H54 (cell line): ENCODE measurements around the gene SNX33.
A peak's percentile ranks its signal among the peaks of the same experiment; 100 is the strongest.
"Not testable (repeated sequence)": the region's sequence is repeated elsewhere in the genome, so short reads cannot be mapped to it uniquely, and the experiment has no call there.

Experiments
- DNase-seq: peaks from one replicate; pipeline ENCODE4 v3.0.0; 2011; ENCODE audit warnings: low spot score, mixed read lengths; ENCODE audit not compliant: insufficient read length
- FAIRE-seq: peaks from 3 replicates; lab custom pipeline; 2011; peaks lifted over from hg19 to GRCh38; lab: Jason Lieb, UNC
- POLR2A ChIP-seq: IDR thresholded peaks from 2 replicates; pipeline ENCODE4 v1.6.1; 2011; ENCODE audit warnings: low read depth, mild to moderate bottlenecking, low read length

The SNX33 gene

DNA sequence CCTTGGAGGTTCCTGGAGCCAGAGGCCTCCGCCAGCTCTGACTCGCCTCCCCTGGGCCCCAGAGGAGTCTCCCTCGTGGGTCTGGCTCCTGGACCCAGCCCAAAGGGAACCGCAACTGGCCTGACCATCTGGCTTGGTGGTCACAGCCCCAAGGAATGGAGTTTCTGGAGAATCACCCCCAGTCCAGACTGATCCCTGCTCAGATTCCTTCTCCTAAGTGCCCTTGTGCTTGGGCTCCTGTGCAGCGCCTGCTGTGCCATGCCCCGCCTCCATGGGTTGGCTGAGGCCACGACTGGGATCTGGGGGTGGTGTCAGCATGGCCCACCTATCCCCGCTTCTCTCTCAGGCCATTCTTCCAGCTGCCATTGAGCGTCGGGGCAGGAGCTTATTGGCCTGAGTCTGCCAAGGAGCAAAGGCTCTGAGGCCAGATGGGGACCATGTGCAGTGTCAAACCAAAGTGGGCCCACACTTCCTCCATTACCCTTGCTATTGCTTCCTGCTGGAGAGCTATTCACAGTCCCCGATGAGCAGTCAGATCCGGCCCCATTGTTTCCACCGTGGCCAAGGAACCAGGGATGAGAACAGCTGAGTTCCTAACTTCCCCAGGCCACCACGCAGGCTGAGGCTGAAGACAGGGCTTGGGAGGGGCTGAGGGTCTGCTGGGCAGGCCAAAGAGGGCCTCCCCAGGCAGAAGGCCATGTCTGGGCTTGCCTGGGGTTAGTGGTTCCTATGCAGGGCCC, 46.0 kb downstream of the SNX33 start:
- DNase-seq, result no peak
- FAIRE-seq, result no peak
- TF ChIP-seq POLR2A, result no peak

DNA sequence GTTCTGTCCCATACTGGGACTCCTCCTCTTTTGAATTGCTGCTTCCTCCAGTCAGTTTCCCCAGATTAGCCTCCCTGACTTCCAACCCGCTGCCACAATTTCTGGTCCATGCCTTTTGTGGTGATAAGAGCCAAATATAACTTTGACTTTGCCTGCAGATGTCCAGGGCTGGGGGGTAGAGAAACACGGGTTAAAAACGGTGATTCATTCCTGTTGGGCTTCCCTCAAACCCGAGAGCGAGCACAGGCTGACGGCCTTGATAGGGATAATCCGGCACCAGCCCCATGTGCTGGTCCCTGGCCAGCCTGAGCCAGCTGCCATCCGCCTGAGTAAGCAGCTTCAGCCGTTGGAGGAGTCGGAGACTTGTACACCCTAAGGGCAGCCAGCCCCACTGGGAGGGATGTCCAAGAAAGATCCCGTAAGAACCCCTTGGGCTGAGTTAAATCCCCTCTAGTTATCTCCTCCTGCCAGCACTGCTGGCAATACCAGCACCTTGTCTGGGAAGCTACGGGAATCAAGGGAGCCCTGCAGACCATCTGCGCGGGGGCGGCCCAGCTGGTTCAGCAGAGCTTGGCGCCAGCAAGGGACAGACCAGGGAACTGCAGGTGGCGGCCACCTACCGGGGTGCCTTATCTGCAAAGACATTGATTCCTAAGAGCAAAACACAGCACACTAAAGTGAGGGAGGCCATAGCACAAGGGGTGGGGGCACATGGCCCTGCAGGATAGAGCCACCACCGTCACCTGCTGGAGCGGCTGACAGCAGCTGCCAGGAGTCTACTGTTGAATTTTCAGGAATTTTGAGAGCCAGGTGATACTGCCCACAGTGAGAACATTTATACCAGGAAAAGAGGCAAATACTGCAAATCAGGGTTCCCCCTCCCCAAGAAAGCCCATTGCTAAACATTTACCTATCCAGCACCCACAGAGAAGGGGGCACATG, 46.8 kb downstream of the SNX33 start:
- TF ChIP-seq POLR2A, result no peak
- DNase-seq (peak; percentile 80), FAIRE-seq (no peak)

DNA sequence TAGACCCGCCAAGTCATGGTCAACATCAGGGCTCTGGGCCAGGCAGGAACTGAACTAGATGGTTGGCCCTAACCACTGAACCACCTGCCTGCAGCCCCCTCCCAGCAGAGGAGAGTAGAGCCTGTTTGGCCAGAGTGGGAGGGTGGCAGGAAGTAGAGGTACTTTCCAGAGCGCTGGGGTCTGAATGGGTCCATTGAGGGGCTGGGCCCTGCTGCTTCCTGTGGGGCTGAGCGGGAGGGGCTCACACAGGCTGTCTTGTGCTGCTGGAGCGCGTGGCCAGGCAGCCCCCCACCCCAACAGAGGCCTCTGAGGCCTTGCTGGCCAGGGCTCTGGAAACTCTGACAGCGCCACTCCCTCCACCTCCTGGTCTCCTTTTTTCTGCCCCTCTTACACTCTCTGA, 47.5 kb downstream of the SNX33 start:
- FAIRE-seq (no peak), DNase-seq (no peak)
- no peak for TF ChIP-seq POLR2A

DNA sequence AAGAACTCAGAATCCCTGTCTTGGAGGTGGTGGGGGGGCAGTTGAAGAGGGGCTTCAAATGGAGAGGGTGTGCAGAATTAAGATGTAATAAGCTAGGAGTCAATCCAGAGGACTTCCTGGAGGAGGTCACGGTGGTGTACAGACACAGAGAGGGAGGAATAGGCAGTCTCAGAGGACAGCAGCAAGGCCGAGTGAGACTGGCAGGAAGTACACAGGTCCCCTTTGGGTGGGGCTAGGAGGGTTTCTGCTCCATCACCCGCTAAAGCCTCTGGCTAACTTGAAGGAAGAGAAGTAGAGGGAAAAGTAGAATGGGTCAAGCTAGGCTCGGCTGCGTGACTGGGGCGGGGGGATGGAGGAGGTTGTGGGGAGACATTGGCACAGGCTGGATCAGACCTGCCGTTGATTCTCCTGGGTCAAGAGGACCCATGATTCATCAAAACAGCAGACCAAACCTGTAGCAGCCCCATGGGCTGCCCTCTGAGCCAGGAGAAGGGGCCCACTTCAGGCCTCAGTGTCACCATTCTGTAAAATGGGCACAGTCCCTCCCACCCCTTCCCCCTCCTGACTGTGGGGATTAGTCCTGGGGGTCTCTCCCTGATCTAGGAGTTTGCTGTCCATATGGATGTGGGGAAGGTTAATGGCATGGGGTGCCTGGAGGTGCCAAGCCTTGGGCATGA, 48.1 kb downstream of the SNX33 start:
- DNase-seq (no peak), FAIRE-seq (no peak)
- TF ChIP-seq POLR2A, result no peak

DNA sequence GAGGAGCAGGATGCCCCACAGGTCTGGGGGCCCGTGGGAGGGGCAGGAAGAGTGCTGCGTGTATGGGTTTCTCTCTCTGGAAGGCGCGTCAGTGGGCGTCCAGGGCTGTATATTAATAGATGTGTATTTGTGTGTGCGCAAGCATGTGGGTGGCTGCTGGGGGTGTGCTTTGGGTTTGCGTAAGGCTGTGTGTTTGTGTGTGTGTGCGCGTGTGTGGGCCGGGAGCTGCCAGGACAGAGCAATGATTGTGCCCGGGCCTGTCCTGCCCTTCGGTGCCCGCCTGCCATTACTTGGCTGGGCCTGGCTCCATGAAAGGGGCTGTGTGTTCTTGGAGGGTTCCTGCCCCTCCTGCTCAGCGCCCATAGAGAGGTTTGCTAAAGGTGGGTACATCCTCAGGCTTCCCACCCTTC, 48.6 kb downstream of the SNX33 start:
- TF ChIP-seq POLR2A, result no peak
- DNase-seq, result no peak
- no peak for FAIRE-seq

DNA sequence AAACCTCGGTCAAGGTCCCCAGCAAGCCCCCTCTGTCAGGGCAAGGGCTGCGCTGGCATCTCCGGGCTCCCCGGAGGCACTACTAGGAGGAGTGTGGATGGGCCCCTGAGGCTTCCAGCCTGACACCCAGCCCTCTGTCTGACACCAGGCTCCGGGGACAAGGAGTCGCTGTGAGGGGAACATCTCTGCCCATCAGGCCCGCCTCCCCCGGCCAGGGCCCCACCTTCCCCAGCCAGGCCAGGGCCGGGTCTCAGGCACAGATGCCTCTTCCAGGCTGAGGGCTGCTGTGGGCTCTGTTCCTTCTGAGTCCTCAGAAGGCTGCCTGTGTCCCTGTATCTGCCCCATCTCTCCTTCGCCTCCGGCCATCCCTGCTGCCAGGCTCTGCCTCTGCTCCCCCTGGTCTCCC, 49.1 kb downstream of the SNX33 start:
- TF ChIP-seq POLR2A, result no peak
- DNase-seq (no peak), FAIRE-seq (no peak)

DNA sequence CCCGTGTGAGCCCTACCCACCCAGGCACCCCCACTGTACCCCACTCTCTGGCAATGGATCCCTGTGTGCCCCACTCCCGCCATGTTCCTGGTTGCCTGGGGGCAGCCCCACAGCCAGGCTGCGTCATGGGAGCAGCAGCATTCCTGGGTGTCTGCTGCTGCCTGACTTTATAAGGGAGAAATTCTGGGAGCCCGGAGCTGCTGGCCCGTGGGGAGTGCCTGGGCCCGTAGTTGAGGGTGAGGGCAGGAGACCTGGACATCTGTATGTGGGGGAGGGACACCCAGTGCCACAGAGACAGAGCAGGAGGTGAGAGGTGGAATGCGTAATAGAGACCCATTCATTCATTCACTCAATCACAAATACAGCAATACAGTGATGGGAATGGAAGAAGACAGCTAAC, 49.8 kb downstream of the SNX33 start:
- no peak for FAIRE-seq
- no peak for TF ChIP-seq POLR2A
- no peak for DNase-seq

DNA sequence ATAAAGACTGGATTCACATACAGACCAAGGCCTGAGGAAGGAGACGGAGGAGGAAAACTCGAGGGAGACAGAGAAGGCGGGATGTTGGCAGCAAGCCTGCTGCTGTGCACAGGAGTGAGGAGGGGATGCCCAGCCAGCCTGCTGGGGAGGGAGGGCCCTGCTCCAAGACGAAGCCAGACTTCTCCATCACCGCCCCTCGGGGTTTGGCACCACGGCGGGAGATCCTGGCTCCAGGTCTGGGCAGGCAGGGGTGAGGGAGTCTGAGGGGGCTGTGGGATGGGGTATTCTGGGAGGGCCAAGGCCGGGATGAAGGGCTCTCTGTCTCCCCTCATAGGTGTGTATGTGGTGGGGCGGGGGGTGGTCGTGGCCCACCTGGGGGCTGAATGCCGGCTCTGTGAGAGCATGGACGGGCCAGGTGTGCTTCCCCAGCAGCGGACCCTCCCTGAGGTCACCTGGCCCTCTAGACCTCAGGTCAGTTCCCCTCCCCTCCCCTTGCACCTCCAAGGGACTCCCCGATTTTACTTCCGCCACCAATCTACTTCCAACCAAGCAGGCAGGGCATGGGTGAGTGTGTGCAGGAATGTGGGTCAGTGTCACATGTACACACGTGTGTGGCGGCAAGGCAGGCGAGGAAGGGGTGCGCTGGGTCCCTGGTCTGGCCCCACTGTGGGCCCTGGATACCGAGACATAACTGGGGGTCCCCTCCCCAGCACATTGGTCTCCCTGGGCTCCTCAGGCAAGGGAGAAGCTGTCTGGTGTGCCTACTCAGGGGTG, 50.4 kb downstream of the SNX33 start:
- DNase-seq, FAIRE-seq: not testable (repeated sequence)

DNA sequence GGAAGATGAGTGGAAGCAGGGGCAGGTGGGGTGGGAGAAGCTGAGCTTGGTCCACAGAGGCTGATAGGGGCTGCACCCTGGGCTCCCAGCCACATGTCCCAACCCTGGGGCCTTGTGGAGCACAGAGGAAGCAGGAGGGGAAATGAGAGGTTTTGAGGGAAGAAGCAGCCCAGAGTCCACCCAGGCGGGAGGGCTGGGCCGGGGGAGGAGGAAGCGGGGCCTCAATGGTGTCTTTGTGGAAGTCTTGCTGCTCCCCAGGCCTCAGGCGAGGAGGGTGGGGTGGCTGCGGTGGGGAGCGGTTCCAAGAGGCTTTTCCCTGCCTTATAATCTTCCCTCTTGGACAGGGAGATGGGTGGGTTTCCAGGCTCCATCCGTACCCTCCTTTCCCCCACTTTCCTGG, 51.8 kb downstream of the SNX33 start:
- not testable (repeated sequence) for DNase-seq, FAIRE-seq

DNA sequence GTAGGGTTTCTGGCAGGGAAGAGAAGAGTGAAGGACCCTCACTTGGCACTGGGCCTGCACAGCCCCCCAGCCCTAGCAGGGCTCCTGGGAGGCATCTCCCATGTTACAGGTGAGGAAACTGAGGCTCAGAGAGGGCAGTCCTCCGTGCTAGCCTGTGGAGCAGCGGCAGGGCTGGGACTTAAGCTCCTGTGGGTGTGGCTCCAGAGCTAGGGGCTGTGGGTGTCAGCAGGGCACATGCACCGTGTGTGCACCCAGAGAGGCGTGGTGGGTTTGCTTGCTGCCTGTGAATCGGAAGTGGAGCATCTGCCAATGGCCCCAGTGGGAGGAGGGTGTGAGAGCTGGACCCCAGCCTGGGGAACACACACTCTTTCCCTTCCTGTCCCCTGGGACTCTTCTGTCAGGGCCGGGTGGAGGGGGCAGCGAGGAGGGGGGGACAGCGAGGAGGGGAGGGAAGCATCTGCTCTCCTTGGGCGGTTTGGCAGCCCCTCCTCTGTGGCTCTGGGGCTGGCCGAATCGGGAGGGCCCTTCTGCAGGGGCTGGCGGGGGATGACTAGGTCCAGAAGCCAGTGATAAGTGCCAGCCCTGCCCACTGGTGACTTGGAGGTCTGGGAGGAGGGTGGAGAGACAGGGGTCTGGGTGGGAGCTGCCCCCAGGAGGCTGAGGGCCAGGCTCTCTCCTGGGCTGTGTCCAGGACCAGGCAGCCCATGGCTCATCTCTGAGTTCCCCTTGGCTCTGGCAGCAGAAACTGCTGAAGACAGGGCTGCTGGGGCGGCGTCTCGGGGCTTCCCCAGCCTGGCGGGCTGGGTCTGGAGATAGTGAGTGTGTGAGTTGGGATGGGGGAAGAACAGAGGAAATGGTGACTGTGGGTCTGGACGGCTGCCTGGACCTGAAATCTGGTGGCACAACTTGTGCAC, 52.5 kb downstream of the SNX33 start:
- FAIRE-seq, DNase-seq: not testable (repeated sequence)

DNA sequence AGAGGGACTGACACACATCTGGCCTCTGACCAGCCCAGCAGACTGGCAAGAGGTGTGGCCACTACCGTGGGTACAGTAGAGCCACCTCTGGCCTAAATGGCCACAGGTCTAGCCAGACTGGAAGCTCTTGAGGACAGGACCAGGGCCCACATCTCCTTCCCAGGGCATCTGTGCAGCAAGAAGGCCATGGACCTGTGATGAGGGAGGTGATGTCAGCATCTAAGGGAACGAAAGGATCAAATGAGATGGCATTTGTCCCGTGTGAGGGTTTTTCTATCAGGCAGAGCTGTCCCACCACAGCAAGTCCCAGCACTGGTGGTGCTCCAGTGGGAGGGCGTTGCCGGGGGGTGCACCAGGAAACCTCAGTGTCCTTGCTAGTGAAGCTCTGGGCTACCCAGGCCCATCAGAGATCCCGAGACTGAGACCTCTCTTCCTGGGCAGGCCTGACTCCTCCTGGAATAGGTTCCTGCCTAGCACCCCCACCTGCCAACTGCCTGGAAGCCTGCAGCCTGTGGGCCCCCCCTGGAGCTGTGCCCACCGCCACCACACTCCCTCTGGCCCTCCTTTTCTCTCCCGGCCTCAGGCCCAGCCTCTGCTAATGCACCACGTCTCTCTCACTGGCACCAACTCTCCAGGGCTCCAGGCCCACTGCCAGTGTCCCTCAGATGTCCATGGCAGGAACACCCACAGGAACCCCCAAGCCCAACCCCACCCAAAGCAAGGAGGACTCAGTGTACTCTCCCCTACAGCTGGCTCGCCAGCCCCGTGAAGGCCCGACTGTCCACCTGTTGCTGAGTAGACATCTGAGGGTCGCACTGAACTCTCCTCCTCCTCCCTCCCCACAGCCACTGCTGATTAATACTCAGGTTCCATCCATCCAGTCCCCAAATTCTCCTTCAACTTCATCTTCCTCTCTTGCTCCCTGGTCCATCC, 53.6 kb downstream of the SNX33 start:
- not testable (repeated sequence) for DNase-seq, FAIRE-seq

DNA sequence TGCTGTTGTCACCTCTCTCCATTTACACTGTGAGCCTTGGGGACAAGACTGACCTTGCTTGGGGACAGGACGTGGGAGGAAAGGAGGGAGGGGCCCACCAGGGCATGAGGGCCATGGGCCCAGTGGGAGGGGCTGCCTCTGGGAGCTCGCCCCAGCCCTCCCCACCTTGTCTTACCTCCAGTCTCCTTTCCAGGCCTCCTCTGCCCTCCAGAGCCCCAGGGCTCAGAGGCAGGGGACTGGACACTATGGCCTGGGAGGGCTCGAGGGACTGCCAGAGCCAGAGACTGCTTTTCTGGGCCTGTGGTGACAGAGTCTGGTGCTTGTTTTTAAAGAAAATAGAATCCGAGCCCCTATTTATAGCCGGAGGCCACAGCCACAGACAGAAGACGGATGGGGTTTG, 54.7 kb downstream of the SNX33 start:
- DNase-seq (no peak), FAIRE-seq (no peak)
- TF ChIP-seq POLR2A, result no peak

DNA sequence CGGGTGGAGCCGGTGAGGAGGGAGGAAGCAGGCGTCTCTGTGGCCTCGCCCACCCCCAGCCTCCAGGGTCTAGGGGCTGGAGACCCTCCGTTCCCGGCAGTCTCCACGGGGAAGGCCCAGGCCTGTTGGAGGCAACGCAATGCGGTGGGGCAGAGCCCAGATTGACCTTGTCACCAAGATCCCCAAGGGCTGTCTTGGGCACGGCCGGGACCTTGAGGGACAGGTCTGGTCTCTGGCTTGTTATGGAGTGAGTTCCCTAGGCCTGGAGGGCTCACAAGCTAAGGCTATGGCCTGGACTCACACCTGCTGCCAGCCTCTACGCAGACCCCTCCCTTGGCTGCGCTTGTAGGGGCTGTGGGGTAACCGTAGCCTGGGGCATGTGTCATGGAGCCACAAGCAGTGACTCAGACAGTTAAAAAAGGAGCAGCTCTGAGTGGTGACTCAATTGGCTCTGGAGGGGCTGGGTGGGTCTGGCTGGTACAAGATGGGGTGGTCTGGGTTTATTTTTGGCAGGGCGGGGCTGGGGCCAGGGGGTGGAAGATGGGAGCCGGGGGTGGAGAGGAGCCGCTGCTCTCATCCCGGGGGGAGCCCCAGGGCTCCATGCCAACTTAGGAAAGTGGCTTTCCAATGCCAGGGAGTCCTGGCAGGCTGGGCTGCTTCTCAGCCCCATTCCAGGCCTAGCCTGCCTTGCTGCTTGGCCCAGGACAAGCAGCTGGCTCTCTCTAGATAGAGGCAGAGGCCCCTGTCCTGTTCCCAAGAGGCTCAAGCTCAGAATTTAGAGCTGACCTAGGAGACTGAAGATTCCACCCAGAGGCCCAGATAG, 55.9 kb downstream of the SNX33 start:
- not testable (repeated sequence) for DNase-seq, FAIRE-seq
